ENCODE measurements around the gene FAS.

DNA sequence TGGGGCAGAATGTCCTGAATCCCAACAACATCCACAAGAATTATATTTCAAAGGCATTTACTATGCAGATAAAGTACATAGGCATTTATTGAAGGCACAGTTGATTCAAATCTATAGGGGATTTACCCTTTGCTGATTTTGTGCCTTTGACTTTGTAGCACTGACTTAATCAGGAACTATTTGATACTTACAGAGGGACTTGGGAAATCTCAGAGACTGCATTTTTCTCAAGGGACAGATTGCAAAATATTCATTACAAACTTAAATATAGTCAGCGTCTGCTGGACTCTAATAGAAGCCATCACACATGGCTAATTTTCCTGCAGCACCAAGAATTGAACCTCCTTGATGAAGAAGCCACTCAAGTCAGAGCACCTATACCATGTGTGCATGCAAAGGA, 44.9 kb downstream of the FAS start:
- no peak for TF ChIP-seq EZH2 (IDR thresholded peaks at IDR 0.05; ENCODE audit: borderline replicate concordance, low read length)
- TF ChIP-seq, protein P1, sequence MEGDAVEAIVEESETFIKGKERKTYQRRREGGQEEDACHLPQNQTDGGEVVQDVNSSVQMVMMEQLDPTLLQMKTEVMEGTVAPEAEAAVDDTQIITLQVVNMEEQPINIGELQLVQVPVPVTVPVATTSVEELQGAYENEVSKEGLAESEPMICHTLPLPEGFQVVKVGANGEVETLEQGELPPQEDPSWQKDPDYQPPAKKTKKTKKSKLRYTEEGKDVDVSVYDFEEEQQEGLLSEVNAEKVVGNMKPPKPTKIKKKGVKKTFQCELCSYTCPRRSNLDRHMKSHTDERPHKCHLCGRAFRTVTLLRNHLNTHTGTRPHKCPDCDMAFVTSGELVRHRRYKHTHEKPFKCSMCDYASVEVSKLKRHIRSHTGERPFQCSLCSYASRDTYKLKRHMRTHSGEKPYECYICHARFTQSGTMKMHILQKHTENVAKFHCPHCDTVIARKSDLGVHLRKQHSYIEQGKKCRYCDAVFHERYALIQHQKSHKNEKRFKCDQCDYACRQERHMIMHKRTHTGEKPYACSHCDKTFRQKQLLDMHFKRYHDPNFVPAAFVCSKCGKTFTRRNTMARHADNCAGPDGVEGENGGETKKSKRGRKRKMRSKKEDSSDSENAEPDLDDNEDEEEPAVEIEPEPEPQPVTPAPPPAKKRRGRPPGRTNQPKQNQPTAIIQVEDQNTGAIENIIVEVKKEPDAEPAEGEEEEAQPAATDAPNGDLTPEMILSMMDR (conservative IDR thresholded peaks at IDR 0.05 in 1 of 2, IDR thresholded peaks at IDR 0.05 in 1 of 2; ENCODE audit: extremely low read depth in 1 of 2, insufficient read depth in 1 of 2, low read depth in 1 of 2, low read length in 2 of 2): no peak

All from mammary epithelial cell (primary cell).